GM18508 (cell line): ENCODE results near the gene PBX4.
"Not testable (repeated sequence)": the region's sequence is repeated elsewhere in the genome, so short reads cannot be mapped to it uniquely, and the experiment has no call there.

ENCODE experiments used
- ATAC-seq: cut with Tn5 transposase; IDR thresholded peaks from one replicate; pipeline ENCODE4 v1.9.1; 2021; ENCODE audit warnings: moderate number of reproducible peaks; ENCODE audit not compliant: insufficient read depth, unreplicated experiment

The PBX4 gene, protein sequence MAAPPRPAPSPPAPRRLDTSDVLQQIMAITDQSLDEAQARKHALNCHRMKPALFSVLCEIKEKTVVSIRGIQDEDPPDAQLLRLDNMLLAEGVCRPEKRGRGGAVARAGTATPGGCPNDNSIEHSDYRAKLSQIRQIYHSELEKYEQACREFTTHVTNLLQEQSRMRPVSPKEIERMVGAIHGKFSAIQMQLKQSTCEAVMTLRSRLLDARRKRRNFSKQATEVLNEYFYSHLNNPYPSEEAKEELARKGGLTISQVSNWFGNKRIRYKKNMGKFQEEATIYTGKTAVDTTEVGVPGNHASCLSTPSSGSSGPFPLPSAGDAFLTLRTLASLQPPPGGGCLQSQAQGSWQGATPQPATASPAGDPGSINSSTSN

DNA sequence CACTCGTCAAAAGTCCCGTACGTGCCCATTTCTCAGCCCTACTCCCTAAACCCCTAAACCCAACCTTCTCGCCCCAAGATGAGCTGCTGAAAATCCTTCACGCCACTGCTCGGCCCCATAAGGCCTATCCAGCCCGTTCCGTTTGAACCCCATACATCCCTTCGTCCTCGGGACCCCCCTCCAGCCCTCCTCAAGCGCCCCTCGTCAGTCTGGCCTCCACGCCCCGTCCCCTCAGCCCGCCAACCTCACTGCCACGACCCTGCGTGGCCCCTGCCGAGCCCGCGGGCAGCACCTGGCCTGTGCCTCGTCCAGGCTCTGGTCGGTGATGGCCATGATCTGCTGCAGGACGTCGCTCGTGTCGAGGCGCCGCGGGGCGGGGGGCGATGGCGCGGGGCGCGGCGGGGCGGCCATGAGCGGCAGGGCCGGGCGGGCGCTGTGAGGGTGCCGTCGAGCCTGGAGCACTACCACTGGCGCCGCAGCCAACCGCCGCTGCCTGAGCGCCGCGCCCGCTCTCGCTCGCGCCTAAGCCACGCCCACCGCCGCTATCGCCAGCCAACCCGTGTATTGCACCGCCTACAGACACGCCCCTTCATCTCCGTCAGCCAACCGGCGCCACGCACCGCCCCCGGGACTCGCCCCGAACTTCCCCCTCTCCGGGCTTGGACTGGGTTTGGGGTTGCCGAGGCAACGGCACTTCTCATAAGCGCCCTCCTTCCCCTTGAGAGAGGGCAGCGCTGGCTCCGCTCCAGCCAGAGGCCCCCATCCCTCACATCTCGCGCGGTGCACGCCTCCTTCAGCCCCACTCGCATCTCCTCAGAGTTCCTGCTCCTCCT, at the start of gene PBX4:
Gene PBX4 (minus strand): TSS at position 469 of the 833 bp plus-strand sequence. CDS start 58 bp downstream, at position 411.
- peak; percentile 91 for ATAC-seq

- ATAC-seq = not testable (repeated sequence)
Measured at GRCh38 chr19:19665420-19665948, 47.0 kb upstream of the PBX4 start.

- peak; percentile 52 for ATAC-seq
Measured at GRCh38 chr19:19663256-19664120, 45.0 kb upstream of the PBX4 start, which contains the start of gene ATP13A1. TSS of gene ATP13A1 (minus strand) at chr19:19663676. CDS start at chr19:19663666, 10 bp downstream.

GRCh38 chr19:19662871-19663255, 44.4 kb upstream of the PBX4 start:
- no peak for ATAC-seq

GRCh38 chr19:19662344-19662743, 43.9 kb upstream of the PBX4 start:
- no peak for ATAC-seq

DNA sequence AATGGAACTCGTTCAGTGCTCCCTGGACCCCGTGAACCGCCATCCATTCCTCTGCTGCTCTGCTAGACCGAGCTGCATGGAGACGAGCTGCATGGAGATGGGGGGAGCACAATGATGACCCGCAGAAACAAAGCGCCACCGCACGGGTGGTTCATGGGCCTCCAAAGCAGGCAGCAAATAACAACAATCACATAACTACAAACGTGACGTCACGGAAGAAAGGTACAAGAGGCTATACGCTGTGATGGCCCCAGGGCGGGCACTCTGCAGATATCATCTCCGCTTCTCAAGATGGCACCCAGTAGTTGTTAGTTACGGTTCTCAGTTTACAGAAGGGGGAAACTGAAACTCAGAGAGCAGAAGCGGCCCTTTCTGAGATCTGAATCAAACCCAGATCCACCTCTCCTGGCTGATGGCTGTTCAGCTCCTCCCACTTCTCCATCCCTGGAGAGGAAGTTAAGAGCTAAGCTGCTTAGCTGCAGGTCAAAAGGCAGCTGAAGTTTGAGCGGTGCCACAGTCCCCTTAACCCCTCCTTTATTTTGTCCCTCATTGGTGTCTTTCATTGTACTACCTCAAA, 43.3 kb upstream of the PBX4 start:
- peak; percentile 27 for ATAC-seq

GRCh38 chr19:19661141-19661674, 42.7 kb upstream of the PBX4 start:
- no peak for ATAC-seq

DNA sequence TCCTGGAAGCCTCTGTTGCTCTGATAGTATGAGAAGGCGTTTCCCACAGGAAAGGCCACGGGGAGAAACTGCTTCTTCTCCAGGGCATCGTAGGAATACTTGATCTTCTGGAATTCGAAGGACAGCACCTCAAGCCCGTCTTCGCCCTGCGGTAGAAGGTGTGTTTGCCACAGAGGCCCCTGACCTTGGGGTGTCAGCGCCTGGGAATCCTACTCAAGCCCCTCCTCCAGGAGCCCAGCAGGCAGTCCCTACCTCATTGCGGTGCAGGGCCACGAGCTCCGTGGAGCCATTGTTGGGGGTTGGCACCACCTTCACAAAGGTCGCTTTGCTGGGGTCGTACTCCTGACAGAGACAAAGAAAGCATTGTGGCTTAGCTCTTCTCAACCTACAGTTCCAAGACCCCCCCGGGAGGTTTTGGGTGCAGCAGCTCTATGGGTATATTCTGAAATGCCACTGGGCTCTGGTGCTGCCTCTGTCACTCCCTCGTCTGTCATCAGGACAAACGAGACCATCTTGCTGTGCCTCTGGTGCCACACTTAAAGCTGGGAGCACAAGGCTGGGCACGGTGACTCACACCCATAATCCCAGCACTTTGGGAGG, 41.3 kb upstream of the PBX4 start:
- no peak for ATAC-seq

- ATAC-seq = no peak
Measured at GRCh38 chr19:19657397-19657783, 38.9 kb upstream of the PBX4 start.

- ATAC-seq = no peak
Measured at GRCh38 chr19:19656451-19657396, 38.2 kb upstream of the PBX4 start.

- no peak for ATAC-seq
Measured at GRCh38 chr19:19655641-19656343, 37.3 kb upstream of the PBX4 start.

- ATAC-seq = no peak
Measured at GRCh38 chr19:19655051-19655594, 36.6 kb upstream of the PBX4 start.

DNA sequence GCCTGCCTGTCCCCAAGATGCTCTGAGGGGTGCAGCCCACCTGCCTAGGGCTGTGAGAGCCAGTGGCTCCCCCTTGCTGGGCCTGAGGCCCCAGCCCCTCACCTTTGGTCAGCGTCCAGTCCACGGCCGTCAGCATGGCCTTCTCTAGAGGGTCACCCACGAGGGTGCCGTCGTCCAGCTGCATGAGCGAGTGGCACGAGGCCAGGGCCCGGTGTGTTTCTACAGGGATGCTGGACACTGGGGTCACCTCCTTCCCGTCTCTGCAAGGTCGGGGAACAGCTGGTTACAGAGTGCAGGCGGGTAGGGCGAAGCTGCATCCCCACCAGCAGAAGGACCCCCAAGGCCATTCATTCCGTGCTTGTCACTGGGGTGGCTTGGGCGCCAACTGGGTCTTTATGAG, 36.0 kb upstream of the PBX4 start:
- no peak for ATAC-seq

DNA sequence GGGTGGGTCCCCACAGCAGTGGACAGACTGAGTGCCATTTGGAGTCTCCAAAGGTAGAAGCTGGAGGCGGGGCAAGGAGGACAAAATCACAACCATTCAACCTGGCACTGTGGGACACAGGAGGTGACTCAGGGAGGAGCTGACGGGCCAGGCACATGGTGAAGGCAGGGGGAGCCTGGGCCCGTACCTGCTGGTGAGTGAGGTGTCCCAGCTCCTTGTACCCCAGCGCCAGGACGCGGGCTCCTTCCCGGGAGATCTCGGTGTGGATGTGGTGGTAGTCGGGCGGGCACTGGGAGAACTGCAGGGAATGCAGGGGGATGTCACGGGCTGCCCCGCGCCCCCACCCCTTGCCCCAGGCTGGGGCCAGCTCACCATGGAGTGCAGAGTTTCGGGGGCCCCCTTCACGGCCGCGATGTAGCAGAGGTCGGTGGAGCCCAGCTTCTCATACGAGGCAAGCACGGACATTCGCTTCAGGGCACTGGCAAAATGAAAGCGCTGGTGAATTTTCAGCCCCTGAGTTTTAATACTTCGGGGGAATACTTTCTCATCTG, 35.2 kb upstream of the PBX4 start:
- ATAC-seq = no peak

DNA sequence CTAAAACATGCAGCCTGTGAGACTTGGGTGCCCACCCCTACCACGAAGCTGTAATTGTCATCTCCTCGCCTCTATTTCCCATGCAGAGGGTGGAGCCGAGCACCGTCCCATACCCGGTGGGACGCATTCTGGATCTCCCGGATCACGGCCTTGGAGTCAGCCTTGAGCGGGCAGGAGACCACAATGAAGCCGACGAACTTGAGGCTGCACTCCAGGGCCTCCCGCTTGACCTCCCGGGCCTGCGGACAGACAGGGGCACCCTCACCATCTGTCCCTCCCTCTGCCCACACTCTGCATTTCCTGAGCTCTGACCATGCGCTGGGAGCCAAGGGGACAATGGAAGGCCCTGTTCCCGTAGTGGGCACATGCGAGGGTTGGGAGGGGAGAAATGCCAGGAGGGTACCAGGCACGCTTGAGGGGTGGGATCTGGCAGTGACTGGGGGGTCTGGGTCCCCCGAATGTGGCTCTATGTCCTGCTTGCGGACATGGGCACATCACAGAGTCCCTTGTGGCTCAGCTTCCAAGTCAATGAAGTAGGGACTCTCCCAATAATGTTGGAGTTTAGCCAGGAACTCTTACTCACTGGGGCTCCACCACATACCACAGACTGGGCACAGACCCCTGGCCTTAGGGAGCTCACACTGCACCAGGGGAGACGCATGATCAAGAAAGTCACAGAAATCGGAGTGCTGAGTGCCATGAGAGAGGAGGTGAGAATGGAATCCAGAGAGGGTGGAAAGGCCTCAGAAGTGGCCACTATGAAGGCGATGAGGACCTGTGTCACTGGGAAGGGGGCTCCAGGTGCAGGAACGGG, 34.2 kb upstream of the PBX4 start:
- no peak for ATAC-seq

DNA sequence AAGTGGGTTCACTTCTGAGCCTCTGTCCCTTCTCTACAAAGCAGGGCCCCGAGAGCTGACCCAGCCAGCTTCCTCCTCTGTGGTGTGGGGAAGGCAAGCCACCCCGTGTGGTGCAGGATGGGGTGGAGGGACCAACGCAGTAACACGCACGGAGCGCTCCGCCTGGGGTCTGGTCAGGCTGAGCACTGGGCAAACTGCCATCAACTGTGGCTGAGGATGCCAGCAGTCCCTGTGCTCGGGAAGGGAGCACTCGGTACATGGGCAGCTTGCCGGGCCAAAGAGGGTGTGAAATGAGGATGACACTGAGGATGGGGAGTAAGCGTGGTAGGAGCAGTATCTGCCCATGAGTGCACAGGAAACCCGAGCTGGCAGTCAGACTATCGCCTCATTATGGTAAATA, 32.6 kb upstream of the PBX4 start:
- ATAC-seq = no peak
